GM12874 (cell line): ENCODE data around the gene CCDC136.

ENCODE experiments used
- CTCF ChIP-seq: IDR thresholded peaks from 2 replicates; pipeline ENCODE4 v1.5.1; 2011; ENCODE audit warnings: low read depth, mild to moderate bottlenecking, control low read depth, low read length, moderate library complexity; ENCODE audit not compliant: insufficient read depth

CCDC136 gene

GRCh38 chr7:128810473-128810872, 18.7 kb downstream of the CCDC136 start:
- TF ChIP-seq CTCF, result no peak

- TF ChIP-seq CTCF, result no peak
Measured at GRCh38 chr7:128810997-128811396, 19.2 kb downstream of the CCDC136 start.

- no peak for TF ChIP-seq CTCF
Measured at GRCh38 chr7:128811631-128812430, 20.1 kb downstream of the CCDC136 start.

- no peak for TF ChIP-seq CTCF
Measured at GRCh38 chr7:128812514-128813168, 20.9 kb downstream of the CCDC136 start.

GRCh38 chr7:128814499-128814898, 22.7 kb downstream of the CCDC136 start:
- no peak for TF ChIP-seq CTCF

GRCh38 chr7:128815289-128815942, 23.6 kb downstream of the CCDC136 start:
- no peak for TF ChIP-seq CTCF

- TF ChIP-seq CTCF, result no peak
Measured at GRCh38 chr7:128818694-128819093, 26.9 kb downstream of the CCDC136 start.
